CD4-positive, alpha-beta memory T cell (primary cell): Measurements from ENCODE around the gene FAM78A. TPM values are rescaled to one million over a fixed set of nuclear protein-coding genes. Genes with fewer than 3 reads are reported as not detected.
A peak's percentile ranks its signal among the peaks of the same experiment; 100 is the strongest.
"Not testable (repeated sequence)": the region's sequence is repeated elsewhere in the genome, so short reads cannot be mapped to it uniquely, and the experiment has no call there.

Experiments used
- CTCF ChIA-PET: fragments of 350-600 bp; sonication (Branson Sonifier 250); formaldehyde crosslinking; loops from one replicate; lab custom pipeline; 2021; ENCODE audit warnings: inconsistent platforms; ENCODE audit not compliant: partially characterized antibody; lab: Charles Lee
- POLR2A ChIA-PET: fragments of 350-600 bp; sonication (Branson Sonifier 250); formaldehyde crosslinking; loops from one replicate; lab custom pipeline; 2021; ENCODE audit not compliant: partially characterized antibody; lab: Charles Lee
- DNase-seq, 5 donors: peaks; one replicate each; pipeline versions ENCODE4 v3.0.0 to v3.0.0-alpha.2; 2020 to 2022; ENCODE audit warnings: mixed read lengths in 1 of 5
- H3K27ac ChIP-seq: one replicate; pipeline ENCODE4 v1.7.0; 2013; ENCODE audit warnings: low read depth, low read length
- H3K27me3 ChIP-seq: 2 replicates; pipeline ENCODE4 v1.7.0; 2013; ENCODE audit warnings: mild to moderate bottlenecking, low read length, moderate library complexity; ENCODE audit not compliant: insufficient read depth
- H3K36me3 ChIP-seq: 2 replicates; pipeline ENCODE4 v1.7.0; 2013; ENCODE audit warnings: mild to moderate bottlenecking, low read length, moderate library complexity; ENCODE audit not compliant: insufficient read depth
- H3K4me1 ChIP-seq: 2 replicates; pipeline ENCODE4 v1.7.0; 2013; ENCODE audit warnings: mild to moderate bottlenecking, low read length, moderate library complexity; ENCODE audit not compliant: insufficient read depth
- H3K4me3 ChIP-seq, 2 donors: one replicate each; pipeline ENCODE4 v1.7.0; 2013; ENCODE audit warnings: low read length in 2 of 2, mild to moderate bottlenecking in 1 of 2
- H3K9me3 ChIP-seq, 2 donors: one replicate each; pipeline ENCODE4 v1.7.0; 2013; ENCODE audit warnings: low read length in 2 of 2, control low read depth in 1 of 2; ENCODE audit not compliant: control insufficient read depth in 1 of 2
- H3K27ac Mint-ChIP-seq, 7 donors: one replicate each; pipeline ENCODE4 v1.8.0; 2020 to 2021; ENCODE audit warnings: mixed read lengths in 7 of 7, mild to moderate bottlenecking in 6 of 7, inconsistent platforms in 3 of 7, moderate library complexity in 3 of 7
- H3K27me3 Mint-ChIP-seq, 2 donors: one replicate each; pipeline ENCODE4 v1.8.0; 2020 to 2021; ENCODE audit warnings: mixed read lengths in 2 of 2
- H3K36me3 Mint-ChIP-seq, 2 donors: one replicate each; pipeline ENCODE4 v1.8.0; 2020 to 2021; ENCODE audit warnings: mixed read lengths in 2 of 2, inconsistent platforms in 1 of 2, mild to moderate bottlenecking in 1 of 2
- H3K4me1 Mint-ChIP-seq, 4 donors: one replicate each; pipeline ENCODE4 v1.8.0; 2020 to 2021; ENCODE audit warnings: mixed read lengths in 4 of 4, mild to moderate bottlenecking in 1 of 4
- H3K4me3 Mint-ChIP-seq, 8 donors: one replicate each; pipeline ENCODE4 v1.8.0; 2020 to 2021; ENCODE audit warnings: mixed read lengths in 8 of 8, mild to moderate bottlenecking in 7 of 8, moderate library complexity in 6 of 8, inconsistent platforms in 3 of 8
- H3K9me3 Mint-ChIP-seq, 8 donors: one replicate each; pipeline ENCODE4 v1.8.0; 2020 to 2021; ENCODE audit warnings: mixed read lengths in 8 of 8, mild to moderate bottlenecking in 5 of 8, inconsistent platforms in 3 of 8, moderate library complexity in 1 of 8
- intact Hi-C: fragments of 100-400 bp; cut with micrococcal nuclease; formaldehyde crosslinking; loops from one replicate; pipeline ENCODE4 v1.15.1; 2023
- polyA plus RNA-seq, 2 donors: library from polyadenylated mRNA; unstranded; fragments of 300-500 nt; fragmentation: Illumina TruSeq; gene quantifications; one replicate each; pipeline ENCODE4 v1.2.3, GENCODE V29; 2021
- total RNA-seq, 2 experiments: library from RNA; stranded (reverse); gene quantifications; one replicate each; pipeline ENCODE4 v1.2.3, GENCODE V29; 2021

Gene FAM78A
- total and polyA plus RNA-seq, 4 experiments from 2014 or later: 5.5 to 93.5 (median 61.3) TPM

- no peaks in the 10 kb centered on the region for H3K27me3 ChIP-seq
- peak overlapping the region in 7 of 8 donors; percentile 27 to 91 (median 46) for H3K4me3 Mint-ChIP-seq
- H3K27me3 Mint-ChIP-seq: no peaks in the 10 kb centered on the region
- H3K4me1 ChIP-seq: peaks cover 72% of the 10 kb centered on the region
- peaks cover 0 to 18% of the 10 kb centered on the region in 2 donors for H3K36me3 Mint-ChIP-seq
- H3K4me3 ChIP-seq: no peak overlapping the region
- peaks cover 4% of the 10 kb centered on the region for H3K36me3 ChIP-seq
- POLR2A ChIA-PET: interaction anchor here (7.4 to 22.4 kb wide), 2 partner anchors 18 to 21 kb away, joined by 124 to 1324 read pairs; partner anchors contain the start of gene FAM78A
- H3K9me3 ChIP-seq: no peaks in the 10 kb centered on the region
- intact Hi-C loops: loop anchor here (10.0 kb wide), 2 partner anchors 421 to 481 kb away; no protein-coding TSS in a partner anchor
- H3K27ac Mint-ChIP-seq: peak overlapping the region; percentile 57 to 100 (median 72)
- H3K9me3 Mint-ChIP-seq: peaks cover 0 to 3% (median 0%) of the 10 kb centered on the region in 8 donors
- DNase-seq: no peak
- H3K4me1 Mint-ChIP-seq: peaks cover 27 to 73% (median 50%) of the 10 kb centered on the region in 4 donors
- peak overlapping the region; percentile 77 for H3K27ac ChIP-seq
- CTCF ChIA-PET: interaction anchor here (1.1 to 11.0 kb wide), 2 partner anchors 17 to 21 kb away, joined by 3 to 188 read pairs; partner anchors contain the start of gene FAM78A
These were observed 22.3 kb downstream of the FAM78A start for GRCh38 chr9:131253891-131254491.

GRCh38 chr9:131252120-131252519 lies 24.2 kb downstream of the FAM78A start:
- peaks cover 19 to 63% (median 41%) of the 10 kb centered on the region in 4 donors for H3K4me1 Mint-ChIP-seq

GRCh38 chr9:131246618-131247017 lies 29.7 kb downstream of the FAM78A start:
- no peaks in the 10 kb centered on the region for H3K9me3 ChIP-seq
- H3K4me1 ChIP-seq: peaks cover 5% of the 10 kb centered on the region
- CTCF ChIA-PET: interaction anchor here (0.7 kb wide), 1 partner anchor 1014 kb away, joined by 3 read pairs; no protein-coding TSS in a partner anchor
- Mint-ChIP-seq H3K27me3 (no peaks in the 10 kb centered on the region), H3K9me3 (no peaks in the 10 kb centered on the region), H3K4me1 (peaks cover 2 to 12% (median 4%) of the 10 kb centered on the region in 4 donors), H3K36me3 (peaks cover 1 to 4% of the 10 kb centered on the region in 2 donors), H3K4me3 (no peak overlapping the region), H3K27ac (no peak overlapping the region)
- no peak for DNase-seq
- no peak overlapping the region for H3K27ac ChIP-seq
- H3K36me3 ChIP-seq: no peaks in the 10 kb centered on the region
- H3K27me3 ChIP-seq: no peaks in the 10 kb centered on the region
- no peak overlapping the region for H3K4me3 ChIP-seq
- POLR2A ChIA-PET: interaction anchor here (1.5 to 4.2 kb wide), 2 partner anchors 8 to 9 kb away, joined by 7 to 20 read pairs; no protein-coding TSS in a partner anchor
- intact Hi-C loops: no loop called here

More at GRCh38 chr9:131252120-131252519, 24.2 kb downstream of the FAM78A start:
- ChIA-PET POLR2A (interaction anchor here (0.9 to 22.4 kb wide), 14 partner anchors 9 to 1306 kb away, joined by 3 to 1324 read pairs (median 8); partner anchors contain the start of genes FAM78A and PLPP7), CTCF (interaction anchor here (1.4 to 11.0 kb wide), 6 partner anchors 17 to 98 kb away, joined by 4 to 188 read pairs (median 9); partner anchors contain the start of gene FAM78A)
- Histone ChIP-seq H3K27ac (peak overlapping the region; percentile 32), H3K27me3 (no peaks in the 10 kb centered on the region), H3K4me1 (peaks cover 58% of the 10 kb centered on the region), H3K4me3 (peak overlapping the region; percentile 39 to 74), H3K9me3 (no peaks in the 10 kb centered on the region), H3K36me3 (no peaks in the 10 kb centered on the region)
- no peaks in the 10 kb centered on the region for H3K27me3 Mint-ChIP-seq
- intact Hi-C loops: loop anchor here (1.0 to 10.0 kb wide), 5 partner anchors 14 to 483 kb away; no protein-coding TSS in a partner anchor
- DNase-seq: no peak
- peaks cover 0 to 8% of the 10 kb centered on the region in 2 donors for H3K36me3 Mint-ChIP-seq
- peak overlapping the region in 7 of 8 donors; percentile 80 to 91 (median 85) for H3K4me3 Mint-ChIP-seq
- H3K9me3 Mint-ChIP-seq: peaks cover 0 to 3% (median 0%) of the 10 kb centered on the region in 8 donors
- peak overlapping the region in 3 of 7 donors; percentile 15 to 100 (median 98) for H3K27ac Mint-ChIP-seq

- H3K4me3 Mint-ChIP-seq, H3K27ac ChIP-seq, H3K9me3 ChIP-seq, H3K4me1 ChIP-seq, H3K27ac Mint-ChIP-seq, DNase-seq, H3K27me3 Mint-ChIP-seq, H3K4me3 ChIP-seq, H3K27me3 ChIP-seq, H3K36me3 ChIP-seq, H3K36me3 Mint-ChIP-seq, intact Hi-C loops, H3K9me3 Mint-ChIP-seq: not testable (repeated sequence)
- POLR2A ChIA-PET: interaction anchor here (1.6 kb wide), 1 partner anchor 8 kb away, joined by 7 read pairs; no protein-coding TSS in a partner anchor
- CTCF ChIA-PET: interaction anchor here (1.1 kb wide), 1 partner anchor 92 kb away, joined by 4 read pairs; no protein-coding TSS in a partner anchor
- peaks cover 2 to 11% (median 6%) of the 10 kb centered on the region in 4 donors for H3K4me1 Mint-ChIP-seq
These were observed 32.0 kb downstream of the FAM78A start for GRCh38 chr9:131244331-131244730.

GRCh38 chr9:131240047-131240921 lies 36.0 kb downstream of the FAM78A start:
- no peak for DNase-seq
- H3K4me3 ChIP-seq: no peak overlapping the region
- peaks cover 42% of the 10 kb centered on the region for H3K4me1 ChIP-seq
- ChIA-PET CTCF (interaction anchor here (1.1 kb wide), 1 partner anchor 9 kb away, joined by 3 read pairs; no protein-coding TSS in a partner anchor), POLR2A (interaction anchor here (1.9 to 11.8 kb wide), 3 partner anchors 12 to 32 kb away, joined by 6 to 237 read pairs (median 124); partner anchors contain the start of gene FAM78A)
- Mint-ChIP-seq H3K27ac (peak overlapping the region in 1 of 7 donors; percentile 41), H3K4me1 (peaks cover 19 to 46% (median 31%) of the 10 kb centered on the region in 4 donors), H3K9me3 (no peaks in the 10 kb centered on the region), H3K27me3 (no peaks in the 10 kb centered on the region), H3K36me3 (peaks cover 1 to 4% of the 10 kb centered on the region in 2 donors), H3K4me3 (no peak overlapping the region)
- no peaks in the 10 kb centered on the region for H3K36me3 ChIP-seq
- intact Hi-C loops: no loop called here
- no peak overlapping the region for H3K27ac ChIP-seq
- no peaks in the 10 kb centered on the region for H3K9me3 ChIP-seq
- H3K27me3 ChIP-seq: no peaks in the 10 kb centered on the region

GRCh38 chr9:131239161-131239975 lies 36.9 kb downstream of the FAM78A start:
- Mint-ChIP-seq H3K9me3 (no peaks in the 10 kb centered on the region), H3K27ac (peak overlapping the region in 6 of 7 donors; percentile 21 to 84 (median 52))
- intact Hi-C loops: loop anchor here (2.0 to 10.0 kb wide), 2 partner anchors 29 to 65 kb away; no protein-coding TSS in a partner anchor

More at GRCh38 chr9:131239161-131239975, 36.9 kb downstream of the FAM78A start:
- no peak overlapping the region for H3K27ac ChIP-seq
- peaks cover 19 to 56% (median 37%) of the 10 kb centered on the region in 4 donors for H3K4me1 Mint-ChIP-seq
- no peaks in the 10 kb centered on the region for H3K27me3 Mint-ChIP-seq
- peak overlapping the region in 7 of 8 donors; percentile 17 to 70 (median 49) for H3K4me3 Mint-ChIP-seq
- peaks cover 1 to 5% of the 10 kb centered on the region in 2 donors for H3K36me3 Mint-ChIP-seq
- no peaks in the 10 kb centered on the region for H3K9me3 ChIP-seq
- H3K36me3 ChIP-seq: no peaks in the 10 kb centered on the region
- CTCF ChIA-PET: interaction anchor here (1.1 to 1.8 kb wide), 2 partner anchors 10 to 97 kb away, joined by 3 to 6 read pairs; no protein-coding TSS in a partner anchor
- no peak overlapping the region for H3K4me3 ChIP-seq
- peaks cover 51% of the 10 kb centered on the region for H3K4me1 ChIP-seq
- DNase-seq: no peak
- POLR2A ChIA-PET: interaction anchor here (0.6 to 11.8 kb wide), 5 partner anchors 9 to 33 kb away, joined by 3 to 237 read pairs (median 27); partner anchors contain the start of gene FAM78A
- no peaks in the 10 kb centered on the region for H3K27me3 ChIP-seq
